Measurements from ENCODE around the gene LAMTOR4.

The LAMTOR4 gene

DNA sequence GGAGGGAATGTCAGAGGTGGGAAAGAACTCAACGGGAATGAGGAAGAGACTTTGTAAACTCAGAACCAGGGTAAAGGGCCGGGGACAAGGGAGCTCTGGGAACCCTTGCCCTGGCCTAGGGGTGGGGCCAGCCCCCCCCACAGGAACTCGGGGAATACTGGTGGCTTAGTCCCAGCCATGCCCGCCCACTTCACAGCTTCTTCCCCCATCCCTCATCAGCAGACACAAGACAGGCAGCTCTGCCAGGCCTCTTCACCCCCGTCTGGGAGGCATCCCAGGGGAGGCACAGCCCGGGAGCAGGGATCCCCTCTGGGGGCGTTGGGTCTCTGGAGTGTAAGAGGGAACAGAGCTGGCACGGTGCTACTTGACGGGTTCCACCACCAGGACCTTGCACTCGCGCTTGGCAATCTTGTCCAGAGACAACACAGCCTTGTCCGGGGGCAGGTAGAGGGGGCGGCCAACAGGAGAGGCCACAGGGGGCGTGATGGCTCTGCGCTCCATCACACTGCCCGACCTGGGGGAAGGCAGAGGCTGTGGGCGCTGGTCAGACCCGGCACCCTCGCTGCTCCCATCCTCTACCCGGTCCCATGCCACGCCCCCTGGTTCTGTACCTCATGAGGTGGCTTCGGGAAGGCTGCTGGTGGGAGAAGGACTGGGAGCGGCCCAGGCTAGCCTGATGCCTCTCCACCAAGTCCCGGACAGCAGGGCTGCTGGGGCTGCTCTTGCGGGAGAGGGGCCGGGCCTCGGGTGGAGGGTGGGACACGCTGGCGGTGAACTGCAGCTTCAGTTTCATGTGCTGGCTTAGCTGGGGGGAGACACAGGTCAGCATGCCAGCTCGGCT is 6.2 kb downstream of the LAMTOR4 start:
- DNase-seq, result no peak

DNA sequence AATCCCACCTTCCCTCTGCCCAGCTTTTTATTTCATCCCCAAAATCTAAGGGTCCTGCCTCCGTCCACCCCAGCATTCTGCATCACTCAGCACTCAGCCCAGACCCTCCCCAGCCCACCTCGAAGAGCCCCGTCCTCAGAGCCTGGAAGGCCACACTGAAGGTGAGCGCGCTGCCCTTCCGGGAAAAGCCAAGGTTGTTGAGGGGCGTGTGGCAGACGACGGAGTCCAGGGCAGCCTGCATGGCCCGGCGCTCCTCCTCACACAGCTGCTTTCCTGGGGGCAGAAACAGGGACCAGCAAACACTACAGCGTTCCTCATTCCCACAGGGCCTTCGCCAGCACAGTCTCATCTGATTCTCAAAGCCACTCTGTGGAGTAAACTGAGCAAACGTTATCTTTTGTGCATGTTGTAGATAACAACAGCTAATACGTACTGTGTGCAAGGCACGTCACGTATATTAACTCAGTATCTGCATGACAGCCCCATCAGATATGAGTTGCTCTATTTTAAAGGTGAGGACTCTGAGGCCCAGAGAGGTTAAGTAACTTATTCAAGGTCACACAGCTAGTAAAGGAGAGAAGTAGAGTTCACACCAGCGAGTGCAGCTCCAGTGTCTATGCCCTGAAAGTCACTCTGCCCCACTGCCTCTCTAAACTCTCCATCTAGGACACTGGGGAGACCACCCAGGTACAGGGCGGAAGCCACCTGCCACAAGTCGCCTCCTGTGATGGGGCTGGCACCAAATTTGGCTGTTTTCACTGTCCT is 7.0 kb downstream of the LAMTOR4 start:
- DNase-seq, result no peak

DNA sequence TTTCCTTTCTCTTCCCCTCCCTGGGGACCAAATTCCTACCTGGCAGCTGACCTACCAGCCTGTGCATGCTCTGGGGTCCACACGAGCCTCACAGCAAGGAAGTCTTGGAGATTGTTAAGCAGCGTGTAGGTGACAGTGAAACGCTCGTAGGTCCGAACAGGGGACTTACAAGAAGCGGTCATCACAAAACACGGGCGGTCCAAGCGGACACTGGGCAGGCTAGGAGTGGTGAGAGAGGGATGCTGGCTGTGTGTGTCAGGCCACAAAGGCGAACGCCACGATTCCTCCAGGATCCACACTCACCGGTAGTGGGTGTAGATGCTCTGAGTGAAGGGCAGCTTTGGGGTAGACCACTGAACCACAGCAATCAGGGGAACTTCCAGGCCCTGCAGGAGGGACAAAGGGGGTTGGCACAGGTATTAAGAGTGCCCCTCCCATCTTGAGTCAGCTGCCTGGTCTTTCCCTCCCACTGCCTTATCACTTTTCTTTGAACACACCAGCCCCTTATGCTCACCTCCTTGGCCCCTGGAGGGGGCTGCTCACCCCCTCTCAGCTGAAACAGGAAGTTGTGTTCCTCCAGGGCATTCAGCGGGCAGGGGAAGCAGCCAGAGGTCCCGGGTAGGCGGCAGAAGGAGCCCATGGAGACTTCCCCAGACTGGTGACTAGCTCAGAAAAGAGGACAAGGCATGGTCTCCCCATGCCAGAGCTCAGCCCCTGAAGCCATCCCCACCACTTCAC is 7.8 kb downstream of the LAMTOR4 start:
- no peak for DNase-seq

DNA sequence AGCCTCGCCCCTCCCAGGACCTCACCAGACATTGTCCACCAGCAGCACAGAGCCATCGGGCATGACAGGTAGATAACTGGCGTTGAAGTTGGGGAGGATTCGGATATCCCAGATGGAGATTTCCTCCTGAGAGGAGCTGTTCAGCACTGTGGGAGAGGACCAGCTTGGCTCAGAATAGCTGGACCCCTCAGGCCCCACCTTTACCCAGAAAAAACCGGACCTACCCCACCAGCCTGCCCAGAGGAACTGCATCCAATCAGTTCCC is 8.3 kb downstream of the LAMTOR4 start:
- no peak for DNase-seq

DNA sequence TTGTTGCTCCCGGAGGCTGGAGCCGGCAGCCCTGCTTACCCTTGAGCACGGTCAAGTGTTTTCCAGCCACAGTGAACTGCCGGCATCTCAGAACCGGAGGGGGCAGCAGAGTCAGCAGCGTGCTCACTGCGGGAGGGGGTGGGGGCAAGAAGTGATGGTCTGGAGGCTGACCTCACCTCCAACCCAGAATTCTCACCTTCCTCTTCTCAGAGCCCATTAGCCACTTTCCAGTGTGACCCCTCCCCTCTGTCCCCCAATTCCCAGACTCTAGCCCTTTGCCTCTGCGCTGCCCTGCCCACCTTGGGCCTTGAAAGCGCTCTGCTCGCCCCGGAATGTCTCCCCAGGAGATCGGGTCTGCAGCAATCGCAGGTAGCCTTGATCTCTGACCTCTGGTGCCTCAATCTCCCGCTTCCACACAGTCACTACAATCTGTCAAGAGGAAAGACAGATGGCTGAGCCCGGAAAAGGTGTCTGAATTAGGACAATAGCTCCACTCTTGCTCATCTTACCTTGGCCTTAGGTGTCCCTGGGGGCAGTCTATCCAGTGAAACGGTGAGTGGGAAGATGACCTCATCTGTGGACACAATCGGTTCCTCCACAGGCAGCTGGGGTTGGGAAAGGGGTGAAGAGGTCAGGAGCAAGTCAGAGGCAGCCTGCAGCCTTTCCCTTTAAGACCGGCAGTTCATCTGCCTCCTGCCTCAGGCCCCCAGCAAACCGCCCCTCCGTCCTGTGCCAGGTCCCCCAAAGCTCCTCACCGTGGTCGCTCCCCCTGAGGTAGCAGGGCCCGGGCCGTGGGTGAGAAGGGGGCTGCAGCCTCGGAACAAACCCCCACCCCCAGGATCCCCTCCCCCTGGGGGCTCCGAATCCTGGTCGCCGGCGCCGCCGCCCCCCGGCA is 8.9 kb downstream of the LAMTOR4 start:
- no peak for DNase-seq

DNA sequence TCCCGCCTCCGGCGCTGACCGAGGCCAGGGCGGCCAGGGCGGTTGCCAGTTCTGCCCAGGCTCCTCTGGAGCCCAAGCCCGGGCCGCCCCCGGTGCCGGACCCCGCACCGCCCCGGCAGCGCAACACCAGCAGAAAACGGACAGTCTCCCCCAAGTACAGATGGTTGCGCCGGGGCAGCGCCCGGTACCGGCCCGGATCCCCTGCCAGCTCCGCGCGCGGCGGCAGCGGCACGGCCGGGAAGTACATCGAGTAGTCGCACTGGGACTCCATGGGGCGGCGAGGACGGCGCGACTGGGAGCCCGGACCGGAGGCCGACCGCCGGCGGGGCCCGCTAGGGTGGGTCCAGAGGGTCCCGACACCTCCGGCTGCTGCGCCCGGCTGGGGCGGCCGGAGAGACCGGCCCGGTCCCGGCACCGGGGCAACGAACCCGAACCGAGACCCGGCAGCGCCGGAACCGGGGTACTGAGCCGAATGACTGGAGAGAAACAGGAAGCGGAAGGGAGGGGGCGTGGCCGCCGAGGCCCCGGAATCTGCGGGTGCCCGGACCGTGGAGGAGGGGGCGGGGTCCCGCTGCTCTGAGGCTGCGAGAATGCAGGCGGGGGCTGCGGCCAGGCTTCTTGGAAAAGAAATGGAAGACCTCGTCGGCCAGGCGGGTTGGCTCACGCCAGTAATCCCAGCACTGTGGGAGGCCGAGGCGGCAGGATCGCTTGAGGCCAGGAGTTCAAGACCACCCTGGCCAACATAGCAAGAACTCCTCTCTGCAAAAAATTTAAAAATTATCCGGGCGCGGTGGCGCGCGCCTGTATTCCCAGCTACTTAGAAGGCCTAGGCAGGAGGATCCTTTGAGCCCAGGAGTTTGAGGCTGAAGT is 9.7 kb downstream of the LAMTOR4 start, which contains the start of gene TRAPPC14:
Gene TRAPPC14 (minus strand): TSS at position 495 of the 870 bp plus-strand sequence. CDS start 224 bp downstream, at position 271.
- DNase-seq, result peak; percentile 52

DNA sequence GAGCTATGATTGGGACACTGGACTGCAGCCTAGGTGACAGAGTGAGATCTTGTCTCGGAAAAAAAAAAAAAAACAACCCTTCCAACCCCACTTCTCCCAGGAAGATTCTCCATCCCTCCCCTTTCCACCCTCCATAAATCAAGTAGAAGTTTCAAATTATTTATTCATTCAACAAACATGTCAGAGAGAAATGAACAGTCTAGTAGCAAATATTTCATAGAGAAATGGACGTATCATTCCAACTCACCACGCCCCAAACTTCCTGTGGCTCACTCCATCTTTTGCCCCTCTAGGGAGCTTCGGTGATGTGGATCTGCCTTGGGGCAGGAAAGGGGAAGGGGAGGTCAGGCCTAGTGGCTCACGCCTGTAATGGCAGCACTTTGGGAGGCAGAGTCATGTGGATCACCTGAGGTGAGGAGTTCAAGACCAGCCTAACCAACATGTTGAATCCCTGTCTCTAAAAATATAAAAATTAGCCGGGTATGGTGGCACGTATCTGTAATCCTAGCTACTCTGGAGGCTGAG is 10.4 kb downstream of the LAMTOR4 start:
- no peak for DNase-seq

DNA sequence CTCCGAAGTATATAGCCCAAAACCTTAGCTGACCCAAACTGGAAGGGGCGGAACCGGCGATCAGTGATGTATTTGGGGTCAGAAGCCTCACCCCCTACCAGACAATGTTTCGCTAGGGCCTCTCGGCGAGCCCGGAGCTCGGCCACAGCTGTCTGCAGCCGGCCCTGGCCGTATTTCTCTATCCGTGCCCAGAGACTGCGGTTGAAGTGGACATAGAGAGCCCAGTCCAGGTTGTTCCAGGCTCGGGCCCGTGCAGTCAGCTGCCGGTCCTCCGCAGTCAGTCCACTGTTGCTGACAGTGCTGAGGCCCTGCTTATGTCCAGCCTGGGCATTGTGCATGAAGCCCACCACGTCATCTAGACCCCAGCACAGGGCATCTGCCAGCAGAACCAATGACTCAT is 11.3 kb downstream of the LAMTOR4 start:
- no peak for DNase-seq

DNA sequence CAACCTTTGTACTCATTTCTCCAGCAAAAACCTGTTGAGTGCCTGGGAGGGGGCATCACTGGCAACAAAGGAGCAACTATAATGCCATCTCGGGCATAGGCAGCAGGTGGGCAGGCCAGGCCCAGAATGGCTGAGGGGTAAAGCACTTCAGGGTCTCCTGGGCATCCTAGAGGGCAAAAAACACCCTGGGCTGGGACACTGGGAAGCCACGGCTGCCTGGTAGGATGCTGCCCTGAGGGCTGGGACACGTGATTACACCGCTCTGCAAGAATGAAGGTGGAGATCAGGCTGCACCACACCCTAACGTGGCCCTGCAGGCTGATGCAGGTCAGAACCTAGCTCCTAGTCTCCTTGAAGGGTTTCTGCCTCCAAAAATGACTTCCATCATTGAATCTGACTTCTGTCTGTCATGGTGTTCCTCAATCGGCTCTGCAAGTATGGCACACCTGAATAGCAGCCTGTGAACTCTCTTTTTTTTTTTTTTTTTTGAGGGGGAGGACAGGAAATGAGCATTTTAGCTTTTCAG is 14.4 kb downstream of the LAMTOR4 start:
- no peak for DNase-seq

DNA sequence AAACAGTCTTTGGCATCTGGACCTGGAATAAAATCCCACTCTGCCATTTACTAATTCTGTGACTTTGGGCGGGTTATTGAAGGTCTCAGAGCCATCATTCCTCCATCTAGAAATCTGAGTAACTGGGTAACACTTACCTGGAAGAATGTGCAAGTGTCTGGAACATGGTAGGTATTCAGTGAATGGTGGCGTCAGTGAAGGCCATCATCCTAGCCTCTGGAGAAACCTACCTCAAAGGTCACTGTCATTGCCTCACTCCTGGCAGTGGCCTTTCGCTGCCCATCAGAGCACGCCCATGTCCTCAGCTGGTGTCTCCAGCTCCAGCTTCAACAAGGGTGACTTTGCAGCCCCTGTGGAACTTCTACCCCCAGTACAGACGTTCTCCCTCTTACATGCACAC is 15.2 kb downstream of the LAMTOR4 start:
- no peak for DNase-seq

DNA sequence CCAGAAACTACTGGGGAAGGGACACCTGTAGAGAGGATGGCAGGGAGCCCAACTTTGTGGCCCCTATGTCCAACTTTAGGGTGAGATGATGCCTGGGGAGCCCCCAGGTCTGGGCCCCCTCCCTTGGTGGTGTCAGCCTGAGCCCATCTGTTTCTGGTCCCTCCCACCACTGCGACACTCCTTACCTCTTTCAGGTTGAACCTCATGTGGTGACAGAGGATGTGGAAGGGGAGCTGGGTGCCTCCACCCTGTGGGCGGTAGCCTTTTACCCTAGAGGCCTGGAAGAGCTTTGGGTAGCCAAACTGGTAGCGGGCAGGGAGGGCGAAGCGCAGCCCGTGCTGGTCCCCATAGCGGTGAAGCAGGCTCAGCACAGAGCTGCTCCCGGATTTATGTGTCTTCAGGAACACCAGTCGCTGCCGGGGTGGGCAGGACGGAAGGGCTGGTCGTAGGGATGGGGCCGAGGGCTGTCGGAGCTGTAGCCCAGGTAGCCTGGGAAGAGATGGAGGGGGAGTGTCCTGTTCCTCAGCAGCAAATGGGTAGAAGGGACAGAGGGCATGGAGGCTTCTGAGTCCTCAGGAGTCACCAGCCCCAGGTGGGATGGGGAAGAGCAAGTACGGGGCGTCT is 17.7 kb downstream of the LAMTOR4 start:
- DNase-seq, result no peak

DNA sequence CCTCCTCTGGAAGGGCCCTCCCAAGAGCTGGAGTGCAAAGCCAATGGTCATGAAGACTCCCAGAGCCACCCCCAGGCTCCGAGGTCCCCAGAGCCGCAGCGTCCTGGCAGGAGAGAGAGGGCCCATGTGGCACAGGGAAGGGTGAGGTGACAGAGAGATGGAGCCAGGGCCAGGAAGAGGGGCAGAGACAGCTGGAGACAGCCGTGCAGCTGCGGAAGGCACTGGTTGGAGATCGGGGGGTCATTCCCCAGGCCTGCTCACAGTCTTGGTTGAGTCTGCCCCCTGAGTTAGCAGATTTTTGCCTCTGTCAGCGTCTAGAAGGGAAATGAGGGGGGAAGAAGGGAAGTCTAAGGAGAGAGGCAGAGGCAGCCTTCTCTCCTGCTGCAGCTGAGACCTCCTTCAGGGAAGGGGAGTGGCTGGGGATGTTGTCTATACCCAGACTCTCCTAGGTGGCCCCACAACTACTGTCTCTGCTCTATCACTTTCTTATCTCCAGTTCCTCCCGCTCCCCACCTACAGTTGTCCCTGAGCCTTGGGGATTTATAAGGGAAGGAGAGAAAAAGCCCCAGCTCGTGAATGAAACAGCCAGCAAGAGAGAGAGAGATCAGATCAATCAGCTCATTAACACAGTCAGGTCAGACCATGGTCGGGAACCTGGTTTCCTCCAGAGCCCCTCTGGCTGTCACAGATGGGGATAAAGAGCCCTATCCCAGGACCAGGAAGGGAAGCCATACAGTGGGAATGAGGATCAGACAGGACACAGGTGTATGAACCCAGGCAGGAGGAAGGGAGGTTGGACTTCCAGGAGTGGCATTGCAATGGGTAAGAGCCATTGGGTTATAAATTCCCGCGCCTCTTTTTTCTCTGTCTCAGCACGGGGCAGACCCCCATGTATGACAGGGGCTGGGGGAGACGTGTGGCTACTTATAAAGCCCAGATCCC is 18.5 kb downstream of the LAMTOR4 start:
- DNase-seq, result no peak

DNA sequence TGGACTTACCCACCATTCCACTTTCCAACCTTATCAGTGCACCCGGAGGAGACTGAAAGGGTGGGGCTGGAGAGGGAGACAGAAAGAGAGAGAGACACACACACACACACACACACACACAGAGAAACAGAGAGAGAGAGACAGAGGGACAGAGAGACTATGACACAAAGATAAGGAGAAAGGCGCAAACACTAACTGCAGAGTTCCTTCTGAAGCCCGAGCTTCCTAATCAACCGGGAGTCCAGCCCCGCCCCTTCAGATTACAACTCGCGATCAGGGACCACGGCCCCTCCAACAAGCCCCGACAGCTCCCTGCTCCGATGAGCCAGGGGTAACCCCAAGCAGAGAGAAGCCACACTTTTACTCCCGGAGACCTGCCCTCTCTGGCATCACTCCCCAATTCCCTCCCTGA is 19.2 kb downstream of the LAMTOR4 start:
- DNase-seq, result no peak

DNA sequence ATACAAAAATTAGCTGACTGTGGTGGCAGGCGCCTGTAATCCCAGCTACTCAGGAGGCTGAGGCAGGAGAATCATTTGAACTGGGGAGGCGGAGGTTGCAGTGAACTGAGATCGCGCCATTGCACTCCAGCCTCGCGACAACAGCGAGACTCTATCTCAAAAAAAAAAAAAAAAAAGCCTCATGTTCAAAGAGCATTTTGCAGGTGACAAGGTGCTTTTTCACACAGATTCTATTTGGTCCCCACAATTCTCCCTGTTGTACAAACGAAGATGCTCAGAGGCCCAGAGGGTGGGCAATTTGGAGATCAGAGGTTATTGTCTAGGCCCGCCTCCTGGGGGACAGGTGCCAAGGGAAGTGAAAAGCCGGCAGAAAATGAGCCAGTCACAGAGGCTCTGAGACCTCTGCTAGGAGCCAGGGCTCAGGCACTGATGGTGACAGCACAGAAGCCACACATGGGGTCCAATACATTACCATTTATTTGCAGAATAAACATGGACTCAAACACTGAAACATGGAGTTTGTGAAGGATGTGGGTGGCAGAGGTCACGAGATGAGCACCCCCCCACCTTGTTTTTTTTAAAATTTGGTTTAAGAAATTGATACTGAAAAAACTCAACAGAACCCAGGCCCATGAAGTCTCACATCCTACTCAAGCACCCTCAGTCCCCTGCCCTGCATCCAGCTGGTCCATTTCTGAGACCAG is 20.6 kb downstream of the LAMTOR4 start:
- DNase-seq, result no peak

DNA sequence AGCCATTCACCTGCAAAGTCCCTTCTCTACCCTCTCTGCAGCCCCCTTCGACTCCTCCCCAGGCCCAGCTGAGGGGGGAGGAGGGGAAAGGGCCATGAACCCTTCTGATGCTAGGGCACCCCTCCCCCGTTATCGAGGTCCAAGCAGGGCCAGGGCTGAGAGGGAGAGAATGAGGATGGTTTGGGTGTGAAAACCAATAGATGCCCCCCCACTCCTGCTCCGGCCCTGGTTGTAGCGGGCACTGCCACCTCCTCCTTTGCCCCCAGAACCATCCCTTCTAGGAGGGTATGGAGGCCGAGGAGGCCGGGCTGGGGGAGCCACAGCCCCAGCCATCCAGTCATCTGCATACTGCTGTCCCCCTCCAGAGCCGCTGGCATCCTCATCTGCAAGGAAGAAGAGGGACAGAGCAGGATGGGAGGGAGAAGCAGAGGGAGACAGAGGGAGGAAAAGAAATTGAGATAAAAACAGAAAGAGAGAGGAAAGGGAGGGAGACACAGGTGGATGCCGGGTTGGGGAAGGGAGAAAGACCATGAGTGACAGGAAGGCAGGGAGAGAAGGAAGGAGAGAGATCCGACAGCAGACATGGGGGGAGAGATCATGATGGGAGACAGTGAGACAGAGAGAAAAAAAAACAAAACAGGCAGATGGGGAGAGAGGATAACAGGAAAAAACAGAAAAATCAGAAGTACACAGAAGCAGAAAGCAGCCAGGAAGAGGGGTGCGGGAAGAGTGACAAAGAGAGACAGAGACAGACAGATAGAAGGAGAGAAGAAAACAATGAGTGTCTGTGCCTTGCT is 21.6 kb downstream of the LAMTOR4 start:
- no peak for DNase-seq

DNA sequence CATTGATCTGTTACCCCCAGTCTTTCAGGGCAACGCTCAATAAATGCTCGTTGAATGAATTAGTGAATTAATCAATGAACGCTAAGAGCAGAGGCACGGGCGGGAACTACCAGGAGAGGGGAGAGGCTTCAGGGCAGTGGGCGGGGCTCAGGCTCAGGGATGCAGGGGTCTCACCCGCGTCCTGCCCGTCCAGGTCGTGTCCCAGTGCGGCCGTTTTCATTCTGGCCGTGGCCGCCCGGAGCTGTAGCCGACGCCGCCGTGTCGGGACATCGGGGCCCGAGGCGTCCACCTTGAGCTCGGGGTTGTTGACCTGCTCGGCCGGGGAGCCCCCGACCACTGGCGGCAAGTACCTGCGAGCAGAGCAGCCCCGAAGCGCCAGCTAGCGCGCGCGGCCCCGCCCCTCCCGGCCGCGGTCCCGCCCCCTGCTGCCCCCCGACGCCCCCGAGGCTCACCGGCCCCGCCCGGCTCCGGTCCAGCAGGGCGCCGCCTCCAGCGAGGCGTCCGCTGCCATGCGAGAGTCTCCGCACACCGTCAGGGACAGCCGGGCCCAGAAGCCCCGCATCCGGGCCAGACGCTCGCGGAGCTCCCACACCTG is 22.5 kb downstream of the LAMTOR4 start:
- no peak for DNase-seq

DNA sequence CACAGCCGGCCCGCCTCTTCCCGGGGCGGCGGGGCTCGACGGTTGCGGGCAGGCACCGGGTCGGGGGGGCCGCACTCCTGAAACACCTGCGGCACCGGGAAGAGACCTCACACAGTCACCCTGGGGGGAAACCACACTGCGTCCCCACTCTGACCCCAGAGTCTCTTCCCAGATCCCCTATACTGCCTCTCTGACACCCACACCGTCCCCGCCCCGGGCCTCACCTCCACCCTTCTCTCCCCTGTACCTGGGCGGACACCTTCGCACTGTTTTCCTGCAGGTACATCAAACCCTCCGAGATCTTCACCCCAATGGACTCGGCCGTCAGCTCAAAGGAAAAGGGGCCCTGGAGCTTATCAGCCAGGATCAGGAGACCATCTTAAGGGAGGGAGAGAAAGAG is 23.1 kb downstream of the LAMTOR4 start:
- no peak for DNase-seq

Data from SHP77 treated with DMSO at 0.1 percent for 48 hours (cell line).